Activated CD8-positive, alpha-beta T cell treated with anti-CD3 and anti-CD28 coated beads for 36 hours (primary cell): ENCODE results near the gene ALPK1. TPM values are rescaled to one million over a fixed set of nuclear protein-coding genes. Genes with fewer than 3 reads are reported as not detected.
A peak's percentile ranks its signal among the peaks of the same experiment; 100 is the strongest.
"Not testable (repeated sequence)": the region's sequence is repeated elsewhere in the genome, so short reads cannot be mapped to it uniquely, and the experiment has no call there.

Source experiments
- ATAC-seq: fragments of 200-7000 bp; cut with Tn5 transposase; one replicate; pipeline ENCODE4 v1.10.0; 2021; ENCODE audit warnings: mild to moderate bottlenecking, moderate library complexity
- CTCF ChIA-PET: fragments of 350-600 bp; sonication (Branson Sonifier 250); formaldehyde crosslinking; loops from one replicate; lab custom pipeline; 2021; ENCODE audit warnings: antibody characterized with exemption; lab: Charles Lee
- POLR2A ChIA-PET: fragments of 350-600 bp; sonication (Branson Sonifier 250); formaldehyde crosslinking; loops from one replicate; lab custom pipeline; 2021; ENCODE audit warnings: antibody characterized with exemption; lab: Charles Lee
- DNase-seq: peaks from one replicate; pipeline ENCODE4 v3.0.0-alpha.2; 2020
- H3K27ac Mint-ChIP-seq: one replicate; pipeline ENCODE4 v1.8.0; 2021; ENCODE audit warnings: mild to moderate bottlenecking, mixed read lengths
- H3K27me3 Mint-ChIP-seq: one replicate; pipeline ENCODE4 v1.8.0; 2021; ENCODE audit warnings: mixed read lengths
- H3K36me3 Mint-ChIP-seq: one replicate; pipeline ENCODE4 v1.8.0; 2021; ENCODE audit warnings: low read depth, mixed read lengths
- H3K4me1 Mint-ChIP-seq: one replicate; pipeline ENCODE4 v1.8.0; 2021; ENCODE audit warnings: low read depth, mixed read lengths
- H3K4me3 Mint-ChIP-seq: one replicate; pipeline ENCODE4 v1.8.0; 2021; ENCODE audit warnings: mild to moderate bottlenecking, moderate library complexity, mixed read lengths
- H3K9me3 Mint-ChIP-seq: one replicate; pipeline ENCODE4 v1.8.0; 2021; ENCODE audit warnings: mixed read lengths
- intact Hi-C: fragments of 100-400 bp; cut with micrococcal nuclease; formaldehyde crosslinking; loops from one replicate; pipeline ENCODE4 v1.10.0; 2022
- total RNA-seq, 2 experiments: library from RNA; stranded (reverse); gene quantifications; one replicate each; pipeline ENCODE4 v1.2.3, GENCODE V29; 2021
- TF ChIP-seq, protein P1 (sequence below): fragments of 200-600 bp; IDR thresholded peaks from one replicate; pipeline ENCODE4 v1.8.0; 2022; ENCODE audit warnings: antibody characterized with exemption, mild to moderate bottlenecking

The ALPK1 gene
- total RNA-seq, 2 experiments from 2014 or later: 13.4 to 13.7 TPM

DNA sequence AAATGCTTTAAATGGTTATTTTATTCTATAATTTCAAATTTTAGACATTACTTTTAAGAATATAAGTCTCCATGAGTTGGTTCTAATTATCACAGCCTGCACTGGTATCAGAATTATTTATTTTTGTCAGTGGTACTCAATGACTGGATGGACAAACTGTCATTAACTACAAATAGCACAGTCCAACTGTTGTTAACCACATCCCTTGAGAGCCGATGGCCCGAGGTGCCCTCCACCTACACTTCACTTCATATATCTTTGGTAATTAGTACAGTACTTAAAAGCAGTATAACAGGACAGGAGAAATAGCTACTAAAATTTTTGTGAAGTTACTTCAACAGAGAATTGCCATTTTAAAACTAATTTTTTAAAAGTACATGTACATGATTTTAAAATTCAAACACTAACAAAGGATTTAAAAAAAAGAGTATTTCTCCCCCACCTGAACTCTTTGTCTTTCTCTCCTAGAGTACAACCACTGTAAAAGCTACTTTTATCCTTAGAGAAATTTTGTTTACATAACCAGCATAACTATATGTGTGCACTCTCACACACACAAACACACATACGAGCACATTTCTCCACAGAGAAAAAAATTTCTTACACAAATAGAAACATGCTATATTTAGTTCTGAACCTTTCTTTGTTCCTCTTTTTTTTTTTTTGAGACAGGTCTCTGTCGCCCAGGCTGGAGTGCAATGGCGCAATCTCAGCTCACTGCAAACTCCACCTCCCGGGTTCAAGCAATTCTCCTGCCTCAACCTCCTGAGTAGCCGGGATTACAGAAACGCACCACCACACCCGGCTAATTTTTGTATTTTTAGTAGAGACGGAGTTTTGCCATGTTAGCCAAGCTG is 17.9 kb upstream of the ALPK1 start:
- H3K27ac Mint-ChIP-seq: peak overlapping the region; percentile 70
- no peak for ATAC-seq

DNA sequence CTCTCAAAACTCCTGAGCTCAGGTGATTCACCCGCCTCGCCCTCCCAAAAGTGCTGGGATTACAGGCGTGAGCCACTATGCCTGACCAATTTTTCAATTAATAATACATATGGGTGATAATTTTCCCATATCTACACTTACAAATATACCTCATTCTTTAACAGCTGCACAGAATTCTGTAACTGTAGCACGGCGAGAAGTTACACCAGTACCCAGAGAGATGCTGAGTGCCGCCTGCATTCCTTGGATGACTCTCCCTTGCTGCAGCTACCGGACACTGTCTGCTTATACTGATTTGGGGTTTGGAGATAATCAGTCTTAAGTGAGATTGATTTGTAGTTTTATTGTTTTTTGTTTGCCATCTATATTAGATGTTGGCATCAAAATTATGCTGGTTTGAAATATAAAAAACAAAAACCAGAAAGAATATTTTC is 17.3 kb upstream of the ALPK1 start:
- H3K4me1 Mint-ChIP-seq: peaks cover 74% of the 10 kb centered on the region
- TF ChIP-seq, protein P1, sequence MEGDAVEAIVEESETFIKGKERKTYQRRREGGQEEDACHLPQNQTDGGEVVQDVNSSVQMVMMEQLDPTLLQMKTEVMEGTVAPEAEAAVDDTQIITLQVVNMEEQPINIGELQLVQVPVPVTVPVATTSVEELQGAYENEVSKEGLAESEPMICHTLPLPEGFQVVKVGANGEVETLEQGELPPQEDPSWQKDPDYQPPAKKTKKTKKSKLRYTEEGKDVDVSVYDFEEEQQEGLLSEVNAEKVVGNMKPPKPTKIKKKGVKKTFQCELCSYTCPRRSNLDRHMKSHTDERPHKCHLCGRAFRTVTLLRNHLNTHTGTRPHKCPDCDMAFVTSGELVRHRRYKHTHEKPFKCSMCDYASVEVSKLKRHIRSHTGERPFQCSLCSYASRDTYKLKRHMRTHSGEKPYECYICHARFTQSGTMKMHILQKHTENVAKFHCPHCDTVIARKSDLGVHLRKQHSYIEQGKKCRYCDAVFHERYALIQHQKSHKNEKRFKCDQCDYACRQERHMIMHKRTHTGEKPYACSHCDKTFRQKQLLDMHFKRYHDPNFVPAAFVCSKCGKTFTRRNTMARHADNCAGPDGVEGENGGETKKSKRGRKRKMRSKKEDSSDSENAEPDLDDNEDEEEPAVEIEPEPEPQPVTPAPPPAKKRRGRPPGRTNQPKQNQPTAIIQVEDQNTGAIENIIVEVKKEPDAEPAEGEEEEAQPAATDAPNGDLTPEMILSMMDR: no peak
- H3K27me3 Mint-ChIP-seq: no peaks in the 10 kb centered on the region
- ChIA-PET CTCF (interaction anchor here (1.1 to 2.1 kb wide), 5 partner anchors 12 to 244 kb away, joined by 3 to 7 read pairs (median 3); no protein-coding TSS in a partner anchor), POLR2A (interaction anchor here (1.0 to 2.3 kb wide), 2 partner anchors 8 to 23 kb away, joined by 4 to 7 read pairs; no protein-coding TSS in a partner anchor)
- H3K4me3 Mint-ChIP-seq: no peak overlapping the region
- H3K36me3 Mint-ChIP-seq: peaks cover 61% of the 10 kb centered on the region
- no peak overlapping the region for H3K27ac Mint-ChIP-seq
- no peak for DNase-seq
- intact Hi-C loops: no loop called here
- H3K9me3 Mint-ChIP-seq: peaks cover 9% of the 10 kb centered on the region
- no peak for ATAC-seq

More for the DNA sequence above, 17.9 kb upstream of the ALPK1 start:
- Mint-ChIP-seq H3K9me3 (peaks cover 9% of the 10 kb centered on the region), H3K27me3 (no peaks in the 10 kb centered on the region), H3K4me1 (peaks cover 80% of the 10 kb centered on the region), H3K36me3 (peaks cover 58% of the 10 kb centered on the region), H3K4me3 (no peak overlapping the region)
- CTCF ChIA-PET: interaction anchor here (1.1 to 2.1 kb wide), 4 partner anchors 12 to 245 kb away, joined by 3 to 7 read pairs (median 4); no protein-coding TSS in a partner anchor
- POLR2A ChIA-PET: no interaction called here
- TF ChIP-seq, protein P1: no peak
- intact Hi-C loops: no loop called here
- DNase-seq: no peak

DNA sequence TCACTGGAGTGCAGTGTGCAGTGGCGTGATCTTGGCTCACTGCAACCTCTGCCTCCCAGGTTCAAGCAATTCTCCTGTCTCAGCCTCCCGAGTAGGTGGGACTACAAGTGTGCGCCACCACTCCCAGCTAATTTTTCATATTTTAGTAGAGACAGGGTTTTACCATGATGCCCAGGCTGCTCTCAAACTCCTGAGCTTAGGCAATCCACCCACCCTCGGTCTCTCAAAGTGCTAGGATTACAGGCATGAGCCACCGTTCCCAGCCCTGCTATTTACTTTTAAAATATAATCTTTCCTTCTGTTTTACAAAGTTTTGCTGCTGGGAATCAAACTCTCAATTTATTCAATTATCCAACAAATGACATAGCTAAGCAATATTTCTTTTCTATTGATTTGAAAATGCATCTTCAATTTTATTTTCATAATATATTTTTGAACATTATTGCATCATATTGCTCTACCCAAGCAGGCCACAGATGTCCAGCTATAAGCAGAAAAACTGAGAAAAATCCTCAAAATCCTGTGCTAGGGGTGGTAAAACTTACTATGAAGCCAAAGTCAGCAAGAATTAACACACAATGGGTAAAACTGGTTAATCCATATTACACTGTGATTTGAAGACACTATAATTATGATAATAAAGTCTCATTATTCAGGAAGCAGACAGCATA is 16.6 kb upstream of the ALPK1 start:
- ATAC-seq (no peak), DNase-seq (no peak)
- no peak overlapping the region for H3K27ac Mint-ChIP-seq
- intact Hi-C loops: no loop called here
- H3K9me3 Mint-ChIP-seq: peaks cover 9% of the 10 kb centered on the region
- ChIA-PET CTCF (interaction anchor here (1.1 to 2.1 kb wide), 5 partner anchors 13 to 244 kb away, joined by 3 to 7 read pairs (median 3); no protein-coding TSS in a partner anchor), POLR2A (interaction anchor here (1.0 to 2.3 kb wide), 2 partner anchors 9 to 22 kb away, joined by 4 to 7 read pairs; no protein-coding TSS in a partner anchor)
- TF ChIP-seq, protein P1: no peak
- H3K4me1 Mint-ChIP-seq: peaks cover 69% of the 10 kb centered on the region
- peaks cover 58% of the 10 kb centered on the region for H3K36me3 Mint-ChIP-seq
- no peaks in the 10 kb centered on the region for H3K27me3 Mint-ChIP-seq
- no peak overlapping the region for H3K4me3 Mint-ChIP-seq

DNA sequence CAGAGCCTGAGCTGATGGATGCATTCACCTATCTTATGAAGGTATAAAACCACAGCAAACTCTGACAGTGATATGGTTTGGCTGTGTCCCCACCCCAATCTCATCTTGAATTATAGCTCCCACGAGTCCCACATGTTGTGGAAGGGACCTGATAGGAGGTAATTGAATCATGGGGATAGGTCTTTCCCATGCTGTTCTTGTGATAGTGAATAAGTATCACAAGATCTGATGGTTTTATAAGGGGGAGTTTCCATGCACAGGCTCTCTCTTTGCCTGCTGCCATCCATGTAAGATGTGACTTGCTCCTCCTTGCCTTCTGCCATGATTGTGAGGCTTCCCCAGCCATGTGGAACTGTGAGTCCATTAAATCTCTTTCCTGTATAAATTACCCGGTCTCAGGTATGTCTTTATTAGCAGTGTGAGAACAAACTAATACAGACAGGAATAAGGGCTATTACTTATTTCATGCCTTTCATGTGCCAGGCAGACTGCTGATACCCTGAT is 15.2 kb upstream of the ALPK1 start:
- H3K27ac Mint-ChIP-seq, DNase-seq, intact Hi-C loops, ATAC-seq, H3K27me3 Mint-ChIP-seq, H3K4me3 Mint-ChIP-seq, CTCF ChIA-PET, H3K9me3 Mint-ChIP-seq: not testable (repeated sequence)
- Mint-ChIP-seq H3K36me3 (peaks cover 51% of the 10 kb centered on the region), H3K4me1 (peaks cover 67% of the 10 kb centered on the region)
- POLR2A ChIA-PET: interaction anchor here (1.1 to 2.3 kb wide), 2 partner anchors 10 to 14 kb away, joined by 3 to 7 read pairs; no protein-coding TSS in a partner anchor
